GM12864 (cell line): Measurements from ENCODE around the gene PMAIP1.

ENCODE experiments used
- DNase-seq: peaks from one replicate; pipeline ENCODE4 v3.0.0-alpha.2; 2011; ENCODE audit warnings: low read depth
- H3K4me3 ChIP-seq: 2 replicates; pipeline ENCODE4 v1.5.1; 2011; ENCODE audit warnings: mild to moderate bottlenecking, low read depth, low read length, control low read depth
- CTCF ChIP-seq: IDR thresholded peaks from 2 replicates; pipeline ENCODE4 v1.5.1; 2011; ENCODE audit warnings: low read depth, mild to moderate bottlenecking, moderate library complexity, low read length, control low read depth, inconsistent platforms; ENCODE audit errors: missing control alignments

Gene PMAIP1

GRCh38 chr18:59940068-59940467 lies 40.3 kb downstream of the PMAIP1 start:
- no peak for DNase-seq
- no peak overlapping the region for H3K4me3 ChIP-seq
- TF ChIP-seq CTCF, result no peak

GRCh38 chr18:59941331-59941730 lies 41.5 kb downstream of the PMAIP1 start:
- no peak for TF ChIP-seq CTCF
- no peak overlapping the region for H3K4me3 ChIP-seq
- no peak for DNase-seq

GRCh38 chr18:59942601-59943000 lies 42.8 kb downstream of the PMAIP1 start:
- DNase-seq, result no peak
- TF ChIP-seq CTCF, result no peak
- no peak overlapping the region for H3K4me3 ChIP-seq

GRCh38 chr18:59945544-59945943 lies 45.7 kb downstream of the PMAIP1 start:
- H3K4me3 ChIP-seq, result no peak overlapping the region
- no peak for TF ChIP-seq CTCF

GRCh38 chr18:59950215-59950944 lies 50.6 kb downstream of the PMAIP1 start:
- no peak for TF ChIP-seq CTCF
- DNase-seq, result no peak
- no peak overlapping the region for H3K4me3 ChIP-seq

More at GRCh38 chr18:59945544-59945943, 45.7 kb downstream of the PMAIP1 start:
- DNase-seq, result no peak

GRCh38 chr18:59951591-59951990 lies 51.8 kb downstream of the PMAIP1 start:
- no peak for DNase-seq
- H3K4me3 ChIP-seq, result no peak overlapping the region
- TF ChIP-seq CTCF, result no peak
